HG03354 (cell line): ENCODE results near the gene TXNL4B.

Experiments used
- ATAC-seq: cut with Tn5 transposase; IDR thresholded peaks from one replicate; pipeline ENCODE4 v1.9.1; 2021; ENCODE audit warnings: mild to moderate bottlenecking; ENCODE audit not compliant: unreplicated experiment, poor library complexity, severe bottlenecking

The TXNL4B gene

DNA sequence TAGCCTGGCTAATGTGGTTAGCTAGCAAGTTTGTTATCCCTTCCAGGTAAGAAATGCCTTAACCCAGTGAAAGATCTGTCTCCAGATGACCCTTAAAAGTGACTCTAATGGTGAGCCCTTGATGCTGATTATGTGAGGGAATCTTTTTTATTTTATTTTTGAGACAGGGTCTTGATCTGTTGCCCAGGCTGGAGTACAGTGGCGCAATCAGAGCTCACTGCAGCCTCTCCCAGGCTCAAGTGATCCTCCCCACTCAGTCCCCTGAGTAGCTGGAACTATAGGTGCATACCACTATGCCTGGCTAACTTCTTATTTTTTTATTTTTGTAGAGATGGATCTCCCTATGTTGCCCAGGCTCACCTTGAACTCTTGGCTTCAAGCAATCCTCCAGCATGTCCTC lies 49.9 kb downstream of the TXNL4B start:
- no peak for ATAC-seq

DNA sequence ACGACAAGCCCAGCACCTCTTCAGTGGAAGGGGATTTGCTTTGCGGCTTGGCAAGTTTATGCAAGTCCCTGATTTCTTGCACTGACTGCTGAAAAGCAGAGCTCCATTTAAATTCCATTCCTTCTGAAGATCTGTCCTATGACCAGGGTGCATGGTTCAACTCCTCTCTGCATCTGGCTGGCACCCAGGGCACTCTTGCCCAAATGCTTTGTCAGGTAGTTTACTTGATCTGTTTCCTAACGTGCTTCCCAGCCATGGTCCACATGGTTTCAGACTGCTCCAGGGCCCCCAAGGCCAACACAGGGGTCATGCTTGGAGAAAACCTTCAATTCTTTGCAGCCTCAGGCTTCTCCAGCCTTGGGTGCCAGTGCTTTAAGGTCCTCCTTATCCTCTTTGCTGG lies 50.4 kb downstream of the TXNL4B start:
- no peak for ATAC-seq

DNA sequence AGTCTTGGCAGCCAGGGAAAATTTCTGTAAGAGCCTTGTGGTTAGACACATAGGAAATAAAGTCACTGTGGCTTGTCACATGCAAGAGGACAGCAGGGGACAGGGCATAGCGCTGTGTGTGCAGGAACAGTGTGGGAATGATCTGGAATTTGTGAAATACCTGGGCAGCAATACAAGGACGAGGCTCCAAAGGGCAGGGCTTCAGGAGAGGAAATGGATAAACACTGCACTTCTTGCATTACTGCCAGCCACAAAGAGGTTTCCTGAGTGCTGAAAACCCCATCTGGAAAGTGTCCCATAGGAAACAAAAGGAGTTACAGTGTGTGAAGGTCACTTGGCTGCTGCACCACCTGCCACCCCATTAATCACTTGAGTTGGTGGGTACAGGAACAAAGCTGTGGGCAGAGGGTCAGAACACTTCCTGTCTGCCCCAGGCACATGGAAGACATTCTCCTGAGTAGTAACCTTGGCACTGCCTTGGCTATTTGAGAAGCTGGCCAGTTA lies 51.2 kb downstream of the TXNL4B start:
- no peak for ATAC-seq

DNA sequence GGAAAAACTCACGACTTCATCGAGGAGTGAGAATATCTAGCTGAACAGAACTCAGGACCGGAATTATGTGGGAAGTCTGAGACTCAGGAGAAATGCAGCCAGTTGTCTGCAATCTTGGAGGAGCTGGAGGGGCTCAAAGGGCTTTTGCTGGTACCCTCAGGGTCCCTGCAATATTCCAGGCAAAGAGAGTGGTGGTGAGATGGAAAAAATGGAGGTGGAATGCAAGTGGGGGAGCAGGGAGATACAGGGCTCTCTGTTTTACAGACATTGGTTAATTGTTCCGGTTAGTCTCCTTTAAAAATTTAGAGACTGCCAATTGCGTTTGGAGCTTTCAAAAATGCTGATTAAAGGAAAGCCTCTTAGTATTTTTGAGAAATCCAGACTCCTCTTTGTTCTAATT lies 57.3 kb downstream of the TXNL4B start:
- ATAC-seq: no peak
